ENCODE results near the gene TSFM.

Gene TSFM

DNA sequence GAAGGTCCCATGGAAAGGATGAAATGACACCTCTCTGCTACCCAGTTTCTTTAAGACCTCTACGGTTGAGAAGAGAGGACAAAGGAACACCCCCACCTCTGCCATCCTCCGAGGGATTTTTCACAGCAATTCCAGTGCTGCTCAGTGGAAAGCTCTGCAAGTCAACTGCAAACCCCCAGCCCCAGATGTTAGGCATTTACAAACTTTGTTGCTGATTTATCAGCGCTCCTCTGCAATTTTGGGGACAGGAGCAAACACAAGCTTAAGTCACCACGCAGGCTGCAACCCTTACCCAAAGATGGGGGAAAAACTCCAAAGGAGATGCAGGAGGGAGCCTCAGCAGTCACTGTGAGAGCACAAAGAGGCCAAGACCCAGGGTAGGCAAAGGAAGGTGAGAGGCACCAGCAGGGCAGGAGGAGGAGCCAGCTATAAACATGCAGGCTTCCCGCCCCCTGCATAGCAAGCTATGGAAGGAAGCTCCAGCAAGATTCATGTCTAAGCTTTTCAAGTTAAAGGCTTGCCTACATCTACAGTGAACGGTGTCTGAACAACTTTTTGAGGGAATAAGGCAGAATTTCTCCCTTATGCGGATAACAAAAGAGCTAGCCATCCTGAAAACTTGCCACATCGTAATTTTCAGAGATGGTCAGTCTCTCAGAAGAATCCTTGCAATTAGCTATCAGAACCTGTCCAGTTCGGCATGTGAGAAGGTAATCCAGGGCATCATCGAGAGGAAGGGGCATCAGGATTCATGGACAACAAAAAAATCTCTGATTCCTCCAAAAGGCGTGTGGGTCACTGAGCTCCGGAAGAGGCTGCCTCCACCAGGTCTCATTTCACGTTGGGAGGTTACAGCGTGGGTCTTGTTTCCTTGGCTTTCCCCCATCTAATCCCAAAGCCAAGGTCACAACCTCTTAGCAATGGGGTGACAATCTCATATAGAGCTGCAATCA lies 60.0 kb downstream of the TSFM start:
- no peak for TF ChIP-seq CTCF (IDR thresholded peaks at IDR 0.05; ENCODE audit: insufficient read depth, low read depth, low read length, missing control alignments)
- H3K4me3 ChIP-seq (ENCODE audit: low read depth, low read length): peak overlapping the region; percentile 98
- DNase-seq (ENCODE audit: low read depth): no peak

DNA sequence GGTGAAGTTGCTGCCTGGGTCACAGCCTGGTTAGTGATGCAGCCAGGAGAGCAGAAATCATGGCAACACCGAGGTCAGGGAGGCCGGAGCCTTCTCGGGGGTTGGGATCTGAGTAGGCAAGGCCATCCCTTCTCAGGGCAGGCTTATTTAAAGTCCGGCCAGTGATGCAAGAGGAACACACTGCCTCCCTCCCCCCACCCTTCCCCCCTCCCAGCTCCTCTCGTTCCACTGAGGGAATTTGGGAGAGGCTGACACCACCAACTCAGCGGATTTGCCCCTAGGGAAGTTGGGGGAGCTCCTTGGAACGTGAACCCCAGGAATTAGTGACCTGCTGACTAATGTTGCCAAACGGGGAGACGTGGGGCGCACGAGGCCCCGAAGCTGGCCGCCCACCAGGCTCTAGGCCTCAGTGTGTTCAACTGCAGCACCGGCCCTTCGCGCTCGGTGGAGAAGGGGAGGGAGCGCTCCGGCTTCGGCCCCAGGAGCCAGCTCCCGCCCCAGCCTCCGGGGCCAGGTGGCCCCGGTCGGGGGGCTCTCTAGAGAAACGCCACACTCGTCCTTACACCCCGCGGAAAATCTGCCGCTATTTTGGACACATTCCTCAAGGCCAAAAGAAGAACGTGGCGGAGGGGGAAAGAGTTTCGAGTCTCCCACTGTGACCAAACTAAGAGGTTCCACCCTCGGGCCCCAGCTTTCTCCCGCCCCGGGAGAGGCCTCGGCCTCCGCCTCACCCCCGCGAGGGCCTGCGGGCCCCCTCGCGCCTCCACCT lies 62.3 kb downstream of the TSFM start:
- peak overlapping the region; percentile 98 for H3K4me3 ChIP-seq (ENCODE audit: low read depth, low read length)
- peak; percentile 56 for DNase-seq (ENCODE audit: low read depth)
- TF ChIP-seq CTCF (IDR thresholded peaks at IDR 0.05; ENCODE audit: insufficient read depth, low read depth, low read length, missing control alignments): no peak

- peak; percentile 70 for DNase-seq (ENCODE audit: low read depth)
- TF ChIP-seq CTCF (IDR thresholded peaks at IDR 0.05; ENCODE audit: insufficient read depth, low read depth, low read length, missing control alignments): no peak
- peak overlapping the region; percentile 98 for H3K4me3 ChIP-seq (ENCODE audit: low read depth, low read length)
These were observed 63.1 kb downstream of the TSFM start for GRCh38 chr12:57845478-57846284.

GRCh38 chr12:57846285-57846576 lies 63.6 kb downstream of the TSFM start:
- DNase-seq (ENCODE audit: low read depth): no peak
- TF ChIP-seq CTCF (IDR thresholded peaks at IDR 0.05; ENCODE audit: insufficient read depth, low read depth, low read length, missing control alignments): no peak
- H3K4me3 ChIP-seq (ENCODE audit: low read depth, low read length): peak overlapping the region; percentile 98

DNA sequence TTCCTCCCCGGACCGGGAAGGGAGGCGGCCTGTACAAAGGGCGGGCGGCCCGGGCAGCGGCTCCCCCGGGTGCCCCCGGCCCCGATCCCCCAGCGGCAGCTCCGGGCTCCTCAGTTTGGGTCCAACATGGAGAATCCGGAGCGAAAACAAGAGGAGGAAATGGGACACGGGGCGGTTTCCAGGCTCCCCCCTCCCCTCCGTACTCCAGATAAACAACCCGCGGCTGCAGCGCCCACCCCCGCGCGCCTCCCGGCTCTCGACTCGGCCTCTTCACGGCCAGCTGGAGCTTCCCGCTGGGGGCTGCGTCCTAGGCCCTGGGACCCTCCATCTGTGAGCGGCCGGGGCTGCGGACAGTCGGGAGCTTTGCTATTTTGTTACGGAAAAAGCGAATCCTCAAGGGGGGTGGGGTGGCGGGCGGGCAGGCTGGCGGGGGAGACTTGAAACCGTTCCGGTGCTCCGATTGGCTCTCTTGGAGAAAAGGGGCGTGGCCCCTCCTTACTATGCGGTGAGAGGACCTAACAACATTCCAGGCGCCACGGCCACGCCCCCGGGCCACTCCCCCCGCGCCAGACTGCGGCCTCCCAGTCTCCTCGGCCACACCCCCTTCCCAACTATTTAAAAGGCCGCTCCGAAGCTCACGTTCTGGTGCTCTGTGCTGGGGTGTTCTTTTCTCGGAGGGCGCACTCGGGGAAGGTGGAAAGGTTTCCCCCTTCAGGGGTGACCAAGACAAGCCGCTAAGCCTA lies 64.2 kb downstream of the TSFM start, which contains the start of gene CTDSP2:
TSS of gene CTDSP2 (minus strand) at position 153 of the 743 bp plus-strand sequence. CDS start 294 bp downstream, outside the sequence.
- peak; percentile 96 for DNase-seq (ENCODE audit: low read depth)
- H3K4me3 ChIP-seq (ENCODE audit: low read depth, low read length): peak within 1 kb of the TSS; percentile 98
- no peak for TF ChIP-seq CTCF (IDR thresholded peaks at IDR 0.05; ENCODE audit: insufficient read depth, low read depth, low read length, missing control alignments)
